SU-DHL-6 (cell line): ENCODE results near the gene EZR.

Source experiments
- H2AFZ ChIP-seq: fragments of 200-600 bp; sonication (generic); 2 replicates; pipeline ENCODE4 v1.6.1; 2014; ENCODE audit warnings: low read depth, mild to moderate bottlenecking, moderate library complexity, mixed read lengths, antibody characterized with exemption, low read length; ENCODE audit not compliant: severe bottlenecking
- H3F3A ChIP-seq: fragments of 200-600 bp; shearing (Covaris generic); 2 replicates; pipeline ENCODE4 v1.6.0; 2016; ENCODE audit warnings: antibody characterized with exemption, mild to moderate bottlenecking; ENCODE audit not compliant: insufficient read depth
- H3K27ac ChIP-seq: fragments of 200-600 bp; sonication (generic); 2 replicates; pipeline ENCODE4 v1.5.1; 2016; ENCODE audit warnings: low read depth, mild to moderate bottlenecking, low read length, moderate library complexity, mixed read lengths
- H3K27me3 ChIP-seq: fragments of 200-600 bp; sonication (generic), shearing (Covaris generic); 2 replicates; pipeline ENCODE4 v1.6.0; 2014; ENCODE audit warnings: mild to moderate bottlenecking, low read length
- H3K36me3 ChIP-seq: fragments of 200-600 bp; sonication (generic); 2 replicates; pipeline ENCODE4 v1.6.1; 2014; ENCODE audit warnings: mild to moderate bottlenecking, low read length, mixed read lengths
- H3K4me2 ChIP-seq: fragments of 300-600, 200-600 bp; shearing (Covaris generic), sonication (generic); 2 replicates; pipeline ENCODE4 v1.6.0; 2014; ENCODE audit warnings: low read length, low read depth, mild to moderate bottlenecking; ENCODE audit not compliant: poor library complexity, severe bottlenecking
- H3K4me3 ChIP-seq: fragments of 200-600 bp; sonication (generic); 2 replicates; pipeline ENCODE4 v1.5.1; 2014; ENCODE audit warnings: antibody characterized with exemption, low read length, mild to moderate bottlenecking, mixed read lengths; ENCODE audit not compliant: insufficient read depth, poor library complexity, severe bottlenecking
- H3K79me2 ChIP-seq: fragments of 200-600 bp; sonication (generic); 2 replicates; pipeline ENCODE4 v1.6.1; 2014; ENCODE audit warnings: mild to moderate bottlenecking, low read length, moderate library complexity; ENCODE audit not compliant: insufficient read depth
- H3K9ac ChIP-seq: fragments of 200-600 bp; sonication (generic); 2 replicates; pipeline ENCODE4 v1.7.0; 2014; ENCODE audit warnings: mild to moderate bottlenecking, low read length
- H3K9me2 ChIP-seq: fragments of 200-600 bp; sonication (generic); replicated peaks from 2 replicates; pipeline ENCODE4 v1.6.1; 2014; ENCODE audit warnings: low read length; ENCODE audit not compliant: insufficient read depth
- H3K9me3 ChIP-seq: fragments of 200-600 bp; sonication (generic); 2 replicates; pipeline ENCODE4 v1.6.1; 2014; ENCODE audit warnings: low read length, mixed read lengths; ENCODE audit not compliant: insufficient read depth
- H4K20me1 ChIP-seq: fragments of 200-600 bp; sonication (generic); 2 replicates; pipeline ENCODE4 v1.6.1; 2014; ENCODE audit warnings: low read depth, mild to moderate bottlenecking, antibody characterized with exemption, low read length, moderate library complexity, mixed read lengths
- EZH2phosphoT487 ChIP-seq: fragments of 200-600 bp; sonication (generic), shearing (Covaris generic); conservative IDR thresholded peaks from 2 replicates; pipeline ENCODE4 v1.6.1; 2018; ENCODE audit warnings: mild to moderate bottlenecking, antibody characterized with exemption, low read length, moderate library complexity, mixed read lengths
- TF ChIP-seq, protein P1 (sequence below): fragments of 200-600 bp; sonication (generic); IDR thresholded peaks from one replicate; pipeline ENCODE4 v1.5.1; 2017; ENCODE audit warnings: antibody characterized with exemption, mild to moderate bottlenecking, low read length, moderate library complexity; ENCODE audit not compliant: insufficient read depth, poor library complexity, severe bottlenecking

EZR gene

GRCh38 chr6:158850807-158851115 lies 31.6 kb upstream of the EZR start:
- Histone ChIP-seq H3K4me2 (no peak overlapping the region), H3K27ac (no peak overlapping the region), H3K9ac (no peak overlapping the region), H3K9me3 (no peaks in the 10 kb centered on the region), H3F3A (peaks cover 8% of the 10 kb centered on the region; the same call in 1 of the 2 replicates), H3K9me2 (no peaks in the 10 kb centered on the region), H3K79me2 (no peaks in the 10 kb centered on the region), H3K4me3 (no peak overlapping the region), H4K20me1 (no peaks in the 10 kb centered on the region), H3K36me3 (no peaks in the 10 kb centered on the region), H2AFZ (no peak overlapping the region), H3K27me3 (no peaks in the 10 kb centered on the region)
- TF ChIP-seq EZH2phosphoT487, result no peak
- TF ChIP-seq, protein P1, sequence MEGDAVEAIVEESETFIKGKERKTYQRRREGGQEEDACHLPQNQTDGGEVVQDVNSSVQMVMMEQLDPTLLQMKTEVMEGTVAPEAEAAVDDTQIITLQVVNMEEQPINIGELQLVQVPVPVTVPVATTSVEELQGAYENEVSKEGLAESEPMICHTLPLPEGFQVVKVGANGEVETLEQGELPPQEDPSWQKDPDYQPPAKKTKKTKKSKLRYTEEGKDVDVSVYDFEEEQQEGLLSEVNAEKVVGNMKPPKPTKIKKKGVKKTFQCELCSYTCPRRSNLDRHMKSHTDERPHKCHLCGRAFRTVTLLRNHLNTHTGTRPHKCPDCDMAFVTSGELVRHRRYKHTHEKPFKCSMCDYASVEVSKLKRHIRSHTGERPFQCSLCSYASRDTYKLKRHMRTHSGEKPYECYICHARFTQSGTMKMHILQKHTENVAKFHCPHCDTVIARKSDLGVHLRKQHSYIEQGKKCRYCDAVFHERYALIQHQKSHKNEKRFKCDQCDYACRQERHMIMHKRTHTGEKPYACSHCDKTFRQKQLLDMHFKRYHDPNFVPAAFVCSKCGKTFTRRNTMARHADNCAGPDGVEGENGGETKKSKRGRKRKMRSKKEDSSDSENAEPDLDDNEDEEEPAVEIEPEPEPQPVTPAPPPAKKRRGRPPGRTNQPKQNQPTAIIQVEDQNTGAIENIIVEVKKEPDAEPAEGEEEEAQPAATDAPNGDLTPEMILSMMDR, result no peak

DNA sequence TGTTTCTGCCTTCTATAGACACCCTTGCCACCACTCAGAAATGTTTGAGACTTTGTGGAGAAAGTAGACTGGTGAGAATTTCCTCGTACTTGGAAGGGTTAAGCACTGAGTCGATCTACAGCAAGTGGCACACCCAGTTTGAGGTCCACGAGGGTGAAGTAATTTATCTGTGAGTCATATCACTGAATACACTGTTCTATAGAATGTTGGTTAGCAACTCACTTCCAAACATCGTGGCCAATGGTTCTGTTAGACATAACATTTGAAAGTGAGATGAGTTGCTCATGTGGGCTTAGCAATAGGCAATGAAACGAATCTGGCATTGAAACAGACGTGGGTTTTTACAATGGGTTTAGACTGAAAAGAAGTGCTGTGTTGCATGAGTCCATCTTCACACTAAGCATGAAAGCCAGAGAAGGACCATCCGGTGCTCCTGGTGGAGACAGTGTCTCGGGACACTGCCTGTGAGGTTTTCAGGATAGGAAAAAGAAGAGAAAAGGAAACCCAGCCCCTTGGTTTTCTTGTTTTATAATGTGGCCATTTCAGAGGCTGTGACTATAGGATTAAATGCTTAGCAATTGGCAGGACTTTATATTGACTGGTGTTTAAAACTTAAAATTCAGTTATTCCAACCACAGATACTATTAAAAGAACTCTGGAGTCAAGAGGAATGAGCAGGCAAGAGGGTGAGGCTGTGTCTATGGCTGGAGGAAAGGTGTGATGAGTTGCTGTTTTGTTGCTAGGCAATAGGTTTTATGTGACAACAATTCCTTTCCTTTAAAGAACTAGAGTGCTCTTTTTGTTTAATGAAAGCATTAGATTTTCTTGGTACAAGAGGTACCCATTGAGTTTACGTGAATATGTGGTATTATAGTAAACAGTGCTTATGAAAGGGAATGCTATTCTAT lies 31.0 kb upstream of the EZR start:
- Histone ChIP-seq H3K27ac (no peak overlapping the region), H3K4me3 (no peak overlapping the region), H3K79me2 (no peaks in the 10 kb centered on the region), H4K20me1 (no peaks in the 10 kb centered on the region), H3K4me2 (no peak overlapping the region), H3K27me3 (no peaks in the 10 kb centered on the region), H3F3A (peaks cover 8% of the 10 kb centered on the region; the same call in 1 of the 2 replicates), H3K9ac (no peak overlapping the region), H2AFZ (no peak overlapping the region), H3K9me3 (no peaks in the 10 kb centered on the region), H3K9me2 (no peaks in the 10 kb centered on the region), H3K36me3 (no peaks in the 10 kb centered on the region)
- TF ChIP-seq, protein P1, result no peak
- TF ChIP-seq EZH2phosphoT487, result no peak

DNA sequence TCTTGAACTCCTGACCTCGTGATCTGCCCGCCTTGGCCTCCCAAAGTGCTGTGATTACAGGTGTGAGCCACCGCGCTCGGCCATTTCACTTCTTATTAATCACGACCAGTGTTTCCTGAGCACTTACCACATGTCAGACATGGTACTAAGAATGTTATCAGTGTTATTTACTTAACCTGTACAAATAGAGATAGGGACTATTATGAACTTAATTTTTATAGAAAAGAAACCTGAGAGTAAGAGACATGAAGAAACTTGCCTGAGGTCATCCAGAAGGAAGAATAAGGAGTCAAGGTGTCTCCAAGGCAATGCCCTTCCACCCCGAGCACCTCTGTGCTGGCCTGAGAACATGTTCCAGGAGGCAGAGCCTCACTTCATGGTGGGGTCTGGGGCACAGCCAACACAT lies 29.3 kb upstream of the EZR start:
- no peaks in the 10 kb centered on the region for H3K27me3 ChIP-seq
- H2AFZ ChIP-seq, result no peak overlapping the region
- H3K79me2 ChIP-seq, result no peaks in the 10 kb centered on the region
- no peak overlapping the region for H3K4me3 ChIP-seq
- no peak overlapping the region for H3K9ac ChIP-seq
- TF ChIP-seq, protein P1, result no peak
- no peak for TF ChIP-seq EZH2phosphoT487
- peaks cover 8% of the 10 kb centered on the region; the same call in 1 of the 2 replicates for H3F3A ChIP-seq
- H3K4me2 ChIP-seq, result no peak overlapping the region
- no peak overlapping the region for H3K27ac ChIP-seq
- no peaks in the 10 kb centered on the region for H3K9me2 ChIP-seq
- no peaks in the 10 kb centered on the region for H4K20me1 ChIP-seq
- no peaks in the 10 kb centered on the region for H3K36me3 ChIP-seq
- no peaks in the 10 kb centered on the region for H3K9me3 ChIP-seq
